T47D (cell line): ENCODE results near the gene EXOC3L1.

ENCODE experiments used
- DNase-seq, 2 experiments: peaks; one replicate each; pipeline versions ENCODE4 v3.0.0 to v3.0.0-alpha.2; 2011 to 2012; ENCODE audit warnings: low read depth in 1 of 2, low spot score in 1 of 2
- JUND ChIP-seq: IDR thresholded peaks from 2 replicates; pipeline ENCODE4 v1.6.1; 2012; ENCODE audit warnings: low read depth
- in situ Hi-C: cut with HindIII; loops from 2 replicates; pipeline ENCODE4 v1.10.0; 2016; ENCODE audit warnings: low sequenced_read_pairs, low pct_unique_long_range_greater_than_20kb

Gene EXOC3L1

DNA sequence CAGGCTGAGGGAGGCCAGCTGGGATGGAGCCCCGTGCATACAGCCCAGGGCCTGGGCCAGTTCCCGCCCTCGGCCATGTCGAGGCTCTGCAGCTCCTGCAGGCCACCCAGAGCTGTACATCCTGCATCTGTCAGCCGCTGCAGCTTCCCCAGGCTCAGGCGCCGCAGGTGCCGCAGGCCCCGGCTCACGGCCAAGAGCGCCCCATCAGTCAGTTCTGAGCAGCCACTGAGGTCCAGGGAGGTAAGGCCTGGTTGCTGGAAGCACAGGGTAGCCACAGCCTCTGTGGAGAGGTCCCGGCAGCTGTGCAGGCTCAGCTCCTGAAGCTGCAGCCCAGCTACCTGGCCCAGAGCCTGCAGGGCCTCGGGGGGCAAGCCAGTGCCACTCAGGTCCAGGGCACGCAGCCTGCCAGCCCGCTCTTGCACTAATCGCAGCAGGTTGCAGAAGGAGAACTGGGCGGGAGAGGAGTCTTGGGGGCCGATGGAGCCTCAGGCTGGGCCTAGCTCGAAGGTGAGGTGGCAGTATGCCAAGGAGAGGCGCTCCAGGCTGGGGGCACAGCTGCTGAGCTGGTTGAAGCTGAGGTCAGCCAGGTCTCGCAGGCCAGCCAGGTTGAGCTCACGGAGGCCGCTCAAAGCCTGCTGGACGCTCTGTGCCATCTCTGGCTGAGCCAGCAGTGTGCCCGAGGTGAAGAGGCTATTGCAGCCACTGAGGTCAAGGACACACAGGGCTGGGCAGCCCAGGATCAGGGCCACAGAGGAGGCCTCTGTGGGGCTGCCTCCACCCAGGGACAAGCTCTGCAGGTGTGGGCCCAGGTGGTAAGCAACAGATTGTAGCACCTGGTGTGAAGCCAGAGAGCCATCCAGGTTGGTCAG lies 20.4 kb upstream of the EXOC3L1 start:
- no peak for DNase-seq
- in situ Hi-C loops: no loop called here
- no peak for TF ChIP-seq JUND

- DNase-seq: no peak
- in situ Hi-C loops: no loop called here
- no peak for TF ChIP-seq JUND
Measured at GRCh38 chr16:67209565-67209964, 19.6 kb upstream of the EXOC3L1 start.

- in situ Hi-C loops: no loop called here
- no peak for DNase-seq
- no peak for TF ChIP-seq JUND
Measured at GRCh38 chr16:67208154-67208896, 18.4 kb upstream of the EXOC3L1 start.

DNA sequence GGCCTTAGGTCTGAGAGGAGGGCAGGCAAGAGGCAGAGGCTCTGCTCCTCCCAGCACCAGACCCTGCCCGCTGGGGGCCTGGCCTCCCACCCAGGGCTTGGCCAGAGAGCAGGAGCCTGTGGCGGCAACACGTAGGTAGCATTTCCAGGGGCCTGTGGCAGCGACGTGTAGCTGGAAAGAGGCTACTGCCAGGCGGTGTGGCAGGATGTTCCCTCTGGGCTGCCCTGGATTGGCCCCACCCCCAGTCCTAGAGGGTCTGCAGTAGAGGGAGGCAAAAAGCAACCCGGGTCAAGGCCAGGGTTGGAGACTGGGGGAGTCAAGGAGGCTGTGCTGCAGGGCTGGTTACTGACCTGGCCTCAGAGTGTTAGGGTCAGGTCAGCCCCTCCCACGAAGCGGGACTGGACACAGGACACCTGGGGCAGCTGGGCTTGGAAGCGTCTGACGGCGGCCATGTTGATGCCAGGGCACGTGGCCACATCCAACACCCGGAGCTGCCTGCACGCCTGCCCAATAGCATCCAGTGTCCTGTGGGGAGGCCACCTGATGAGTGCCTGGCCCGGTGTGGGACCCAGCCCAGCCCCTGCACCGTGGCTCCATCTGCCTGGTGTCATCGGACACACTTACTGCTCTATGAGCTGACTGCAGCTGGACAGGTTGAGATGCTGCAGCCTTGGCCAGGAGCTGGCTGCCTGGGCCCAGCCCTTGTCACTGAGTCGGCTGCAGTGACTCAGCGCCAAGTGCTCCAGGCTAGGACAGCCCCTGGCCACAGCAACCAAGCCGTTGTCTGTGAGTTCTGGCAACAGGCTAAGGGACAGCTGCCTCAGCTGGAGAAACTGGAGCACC lies 17.5 kb upstream of the EXOC3L1 start:
- no peak for TF ChIP-seq JUND
- DNase-seq: peak in 1 of 2 experiments; percentile 40
- in situ Hi-C loops: no loop called here

DNA sequence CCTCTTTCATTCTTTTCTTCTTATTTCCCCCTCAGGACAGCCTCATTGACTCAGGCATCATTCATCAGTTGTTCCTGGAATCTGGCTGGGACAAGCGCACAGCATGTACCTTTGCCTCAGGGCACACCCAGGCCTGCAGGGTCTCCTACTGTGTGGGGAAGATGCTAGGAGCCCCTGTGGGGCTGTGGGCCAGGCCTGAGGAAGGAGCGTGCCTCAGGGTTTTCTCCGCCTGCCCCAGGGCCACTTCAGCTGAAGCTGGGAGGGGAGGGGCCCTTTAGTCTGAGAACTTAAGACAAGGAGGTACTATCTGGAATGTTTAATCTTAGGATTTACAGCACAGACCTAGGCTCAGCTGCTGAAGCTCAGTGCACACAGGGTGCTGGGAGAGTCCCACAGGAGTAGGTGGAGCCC lies 16.9 kb upstream of the EXOC3L1 start:
- TF ChIP-seq JUND: no peak
- no peak for DNase-seq
- in situ Hi-C loops: no loop called here

- in situ Hi-C loops: no loop called here
- TF ChIP-seq JUND: no peak
- no peak for DNase-seq
Measured at GRCh38 chr16:67206129-67206837, 16.3 kb upstream of the EXOC3L1 start.

DNA sequence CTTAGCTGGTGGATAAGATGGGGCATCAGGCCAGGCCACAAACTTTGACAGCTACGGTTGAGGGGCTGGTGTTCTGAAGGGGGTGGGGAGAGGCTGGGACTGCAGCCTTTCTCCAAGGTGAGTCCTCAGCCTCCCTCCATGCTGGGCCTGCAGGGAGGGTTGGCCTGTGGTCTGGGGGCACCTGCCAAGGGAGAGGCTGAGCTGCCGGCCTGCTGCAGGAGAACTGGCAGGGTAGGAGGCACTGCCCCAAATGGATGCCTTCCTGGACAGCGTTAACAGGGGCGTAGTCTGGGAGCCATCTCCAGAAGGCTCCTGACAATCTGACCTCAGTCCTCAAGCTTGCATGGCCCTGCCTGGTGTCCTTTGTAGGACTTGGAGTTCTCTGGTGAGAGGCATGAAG lies 14.1 kb upstream of the EXOC3L1 start:
- in situ Hi-C loops: no loop called here
- DNase-seq: no peak
- no peak for TF ChIP-seq JUND

DNA sequence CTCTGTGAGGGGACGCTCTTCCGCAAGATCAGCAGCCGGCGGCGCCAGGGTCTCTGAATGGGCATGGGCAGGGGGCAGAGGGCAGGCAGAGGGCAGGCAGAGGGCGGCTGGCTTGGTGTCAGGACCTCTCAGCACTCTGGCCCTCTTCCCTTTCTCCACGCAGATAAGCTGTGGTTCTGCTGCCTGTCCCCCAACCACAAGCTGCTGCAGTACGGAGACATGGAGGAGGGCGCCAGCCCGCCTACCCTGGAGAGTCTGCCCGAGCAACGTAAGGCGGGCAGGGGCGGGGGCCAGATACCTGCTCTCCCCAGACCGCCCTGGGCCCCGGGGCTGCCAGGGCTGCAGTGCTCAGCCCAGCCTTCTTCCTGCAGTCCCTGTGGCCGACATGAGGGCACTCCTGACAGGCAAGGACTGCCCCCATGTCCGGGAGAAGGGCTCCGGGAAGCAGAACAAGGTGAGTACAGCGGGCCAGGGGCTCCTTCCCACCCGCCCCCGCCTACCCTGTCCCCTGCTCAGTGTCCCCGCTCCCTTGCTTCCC lies 13.1 kb upstream of the EXOC3L1 start:
- in situ Hi-C loops: no loop called here
- no peak for DNase-seq
- TF ChIP-seq JUND: no peak

DNA sequence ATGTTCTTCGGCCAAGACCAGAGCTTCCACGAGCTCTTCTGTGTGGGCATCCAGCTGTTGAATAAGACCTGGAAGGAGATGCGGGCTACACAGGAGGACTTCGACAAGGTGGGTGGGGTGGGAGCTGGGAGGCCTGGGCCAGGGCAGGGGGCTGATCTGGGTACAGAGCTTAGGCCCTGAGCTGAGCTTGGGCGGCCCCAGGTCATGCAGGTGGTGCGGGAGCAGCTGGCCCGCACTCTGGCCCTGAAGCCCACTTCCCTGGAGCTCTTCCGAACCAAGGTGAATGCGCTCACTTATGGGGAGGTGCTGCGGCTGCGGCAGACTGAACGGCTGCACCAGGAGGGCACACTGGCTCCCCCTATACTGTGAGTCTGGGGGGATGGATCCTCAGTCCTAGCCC lies 12.5 kb upstream of the EXOC3L1 start:
- TF ChIP-seq JUND: no peak
- in situ Hi-C loops: no loop called here
- DNase-seq: no peak

GRCh38 chr16:67201411-67202345 lies 11.7 kb upstream of the EXOC3L1 start:
- in situ Hi-C loops: no loop called here
- DNase-seq: no peak
- TF ChIP-seq JUND: no peak

- in situ Hi-C loops: no loop called here
- no peak for TF ChIP-seq JUND
Measured at GRCh38 chr16:67200491-67200890, 10.6 kb upstream of the EXOC3L1 start.

More at GRCh38 chr16:67200491-67200890, 10.6 kb upstream of the EXOC3L1 start:
- DNase-seq: no peak
